GM21526 (cell line): ENCODE measurements around the gene NEU4.
"Not testable (repeated sequence)": the region's sequence is repeated elsewhere in the genome, so short reads cannot be mapped to it uniquely, and the experiment has no call there.

ENCODE experiments used
- ATAC-seq: cut with Tn5 transposase; IDR thresholded peaks from one replicate; pipeline ENCODE4 v1.9.1; 2021; ENCODE audit warnings: moderate library complexity; ENCODE audit not compliant: unreplicated experiment, low FRiP score

NEU4 gene

GRCh38 chr2:241774419-241775222 lies 34.4 kb upstream of the NEU4 start:
- ATAC-seq = no peak

- ATAC-seq = no peak
These were observed 33.5 kb upstream of the NEU4 start for GRCh38 chr2:241775223-241776177.

GRCh38 chr2:241776336-241777169 lies 32.4 kb upstream of the NEU4 start, which contains the start of gene GAL3ST2:
TSS of gene GAL3ST2 (plus strand) at chr2:241776822. CDS start at chr2:241776956, 134 bp downstream.
- ATAC-seq = no peak

DNA sequence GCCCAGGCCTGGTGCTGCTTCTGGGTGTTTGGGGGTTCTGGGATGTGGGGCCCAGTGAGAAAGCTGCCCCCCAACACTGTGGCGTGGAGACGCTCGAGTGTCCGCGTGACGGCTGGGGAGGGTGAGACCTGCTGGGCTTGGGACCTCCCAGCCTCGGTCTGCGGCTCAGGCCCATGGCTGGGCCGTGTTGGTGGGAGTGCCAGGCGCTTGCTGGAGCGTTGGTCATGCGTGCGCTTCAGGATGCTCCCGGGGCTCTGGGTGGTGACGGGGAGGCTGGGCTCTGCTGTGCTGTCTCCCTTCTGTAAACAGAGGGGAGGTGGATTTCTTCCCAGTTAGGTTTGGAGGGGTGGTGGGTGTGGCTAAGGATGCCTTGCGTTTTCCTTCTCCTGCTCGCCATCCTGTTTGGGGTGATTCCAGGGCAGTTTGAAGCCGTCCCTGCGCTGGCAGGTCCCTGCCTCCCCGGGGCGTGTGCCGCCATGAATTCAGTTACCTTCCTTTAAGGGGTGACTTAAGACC lies 31.8 kb upstream of the NEU4 start:
- no peak for ATAC-seq

GRCh38 chr2:241777686-241778627 lies 31.0 kb upstream of the NEU4 start:
- ATAC-seq = no peak

DNA sequence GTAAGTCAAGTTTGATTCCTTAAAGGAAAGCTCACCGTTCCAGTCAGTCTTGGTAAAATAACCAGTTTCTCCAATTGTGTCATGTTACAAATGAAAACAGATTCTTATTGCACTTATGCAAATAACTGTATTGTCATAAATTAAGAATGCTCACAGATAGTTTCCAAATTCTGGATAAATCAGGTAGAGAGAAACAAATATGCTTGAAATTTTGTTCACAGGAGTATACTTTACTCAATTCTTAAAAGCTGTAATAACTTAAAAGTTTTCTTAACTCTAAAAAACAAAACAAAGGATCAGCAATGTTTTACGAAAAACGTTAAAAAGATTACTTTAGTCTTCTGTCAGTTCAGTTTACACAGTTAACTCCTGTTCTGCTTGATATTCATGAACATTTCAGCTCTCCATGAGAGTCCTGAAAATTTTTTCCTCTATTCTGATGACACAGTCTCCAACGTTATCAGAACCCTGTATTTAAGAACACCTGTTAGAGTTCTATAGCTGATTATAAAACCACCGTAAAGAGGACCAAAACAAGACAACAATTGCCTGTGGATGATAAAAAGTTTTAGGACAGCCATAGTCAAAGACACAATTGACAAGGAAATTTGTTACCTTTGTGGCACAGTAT lies 27.9 kb upstream of the NEU4 start:
- ATAC-seq = no peak

- ATAC-seq = not testable (repeated sequence)
These were observed 26.9 kb upstream of the NEU4 start for GRCh38 chr2:241782053-241782452.

DNA sequence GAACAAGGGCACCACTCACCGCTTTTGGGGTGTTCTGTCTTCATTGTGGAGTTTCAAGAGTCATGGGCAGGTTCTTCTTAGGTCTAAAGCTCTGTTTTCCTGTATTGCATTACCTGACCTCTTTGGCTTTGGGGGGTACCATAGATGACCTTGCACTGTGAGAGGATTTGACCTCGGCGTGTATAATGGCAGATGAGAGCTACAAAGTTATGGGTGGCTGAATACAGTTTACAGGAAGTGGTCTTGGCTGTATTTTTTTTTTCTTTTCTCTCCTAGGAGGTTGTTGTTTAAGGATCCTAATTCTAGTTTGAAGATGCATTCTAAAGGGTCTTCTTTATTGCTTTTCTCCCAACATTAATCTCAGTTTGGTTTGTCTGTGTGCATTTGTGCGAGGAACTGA lies 20.9 kb upstream of the NEU4 start:
- no peak for ATAC-seq

- no peak for ATAC-seq
These were observed 20.4 kb upstream of the NEU4 start for GRCh38 chr2:241788572-241788971.

- ATAC-seq = not testable (repeated sequence)
These were observed 17.6 kb upstream of the NEU4 start for GRCh38 chr2:241791385-241791784.

GRCh38 chr2:241793385-241793784 lies 15.6 kb upstream of the NEU4 start:
- ATAC-seq = no peak

DNA sequence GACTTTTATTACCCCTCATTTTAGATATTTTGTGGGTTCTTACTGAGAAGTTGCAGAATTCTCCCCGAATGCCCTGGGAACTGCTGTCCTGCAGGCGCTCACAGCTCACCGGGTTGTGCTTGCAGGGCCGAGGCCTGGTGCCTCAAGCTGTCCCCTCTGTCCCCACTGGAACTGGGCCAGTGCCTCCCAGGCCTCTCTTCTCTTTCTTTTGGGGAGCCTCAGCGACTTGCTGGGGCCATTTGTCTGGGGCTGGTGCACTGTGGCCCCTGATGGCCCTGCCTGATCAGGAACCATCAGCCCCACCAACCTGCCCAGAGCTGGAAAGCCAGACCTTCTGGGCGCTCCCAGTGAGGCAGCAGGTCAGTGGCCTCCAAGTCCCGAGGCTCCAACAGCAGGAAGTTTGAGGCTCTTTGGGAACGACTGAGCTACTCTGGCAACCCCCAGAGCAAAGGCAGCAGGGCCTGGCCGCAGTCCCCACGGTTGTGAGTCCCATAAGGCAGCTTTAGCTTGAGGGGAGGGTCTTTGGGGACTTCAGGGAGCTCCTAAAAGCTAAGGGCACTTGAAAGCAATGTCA lies 14.7 kb upstream of the NEU4 start:
- no peak for ATAC-seq

DNA sequence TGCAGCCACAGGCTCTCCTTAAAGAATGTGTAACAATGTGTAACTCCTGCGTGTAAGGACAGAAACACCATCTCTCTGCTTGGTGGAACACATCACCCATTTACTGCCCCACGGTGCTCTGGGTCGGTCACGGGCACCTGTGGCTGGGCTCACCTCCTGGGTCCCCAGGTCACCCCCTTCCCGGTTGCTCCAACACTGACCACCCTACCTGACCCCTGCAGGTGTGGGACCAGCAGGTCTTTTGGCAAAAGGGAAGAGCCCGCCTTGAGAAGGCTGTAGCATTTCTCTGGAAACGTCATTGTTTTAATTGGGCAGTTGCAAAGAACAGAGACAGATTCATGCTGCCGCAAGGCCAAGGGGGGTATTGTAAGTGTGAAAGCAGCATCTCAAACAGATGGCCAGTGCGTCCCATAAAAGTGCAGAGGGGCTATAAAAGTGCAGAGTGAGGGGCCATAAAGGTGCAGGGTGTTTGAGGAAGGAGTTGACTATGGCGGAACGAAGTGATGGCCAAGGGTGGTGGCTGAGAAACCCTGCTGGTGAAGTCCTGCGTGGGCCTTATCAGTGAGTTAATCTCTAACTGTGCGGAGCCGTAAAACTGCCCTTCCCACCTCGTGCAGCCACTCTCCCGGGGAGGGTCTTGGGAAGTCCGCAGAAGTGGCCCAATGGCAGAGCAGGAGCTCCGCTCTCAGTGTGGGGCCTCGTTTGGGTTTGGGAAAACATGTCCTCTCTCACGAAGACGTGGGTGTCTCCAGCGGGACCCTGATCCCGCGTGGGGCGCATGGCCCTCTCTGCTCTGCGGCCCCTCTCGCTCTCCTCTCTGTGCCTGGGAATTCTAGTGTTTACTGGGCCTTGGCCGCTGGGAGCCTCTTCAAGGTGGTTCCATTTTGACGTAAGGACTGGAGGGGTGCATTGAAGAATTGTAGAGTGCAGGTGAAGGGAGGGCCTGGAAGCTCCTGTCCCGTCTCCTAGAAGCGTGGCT lies 13.7 kb upstream of the NEU4 start:
- ATAC-seq = no peak

- no peak for ATAC-seq
These were observed 12.8 kb upstream of the NEU4 start for GRCh38 chr2:241796209-241796608.

DNA sequence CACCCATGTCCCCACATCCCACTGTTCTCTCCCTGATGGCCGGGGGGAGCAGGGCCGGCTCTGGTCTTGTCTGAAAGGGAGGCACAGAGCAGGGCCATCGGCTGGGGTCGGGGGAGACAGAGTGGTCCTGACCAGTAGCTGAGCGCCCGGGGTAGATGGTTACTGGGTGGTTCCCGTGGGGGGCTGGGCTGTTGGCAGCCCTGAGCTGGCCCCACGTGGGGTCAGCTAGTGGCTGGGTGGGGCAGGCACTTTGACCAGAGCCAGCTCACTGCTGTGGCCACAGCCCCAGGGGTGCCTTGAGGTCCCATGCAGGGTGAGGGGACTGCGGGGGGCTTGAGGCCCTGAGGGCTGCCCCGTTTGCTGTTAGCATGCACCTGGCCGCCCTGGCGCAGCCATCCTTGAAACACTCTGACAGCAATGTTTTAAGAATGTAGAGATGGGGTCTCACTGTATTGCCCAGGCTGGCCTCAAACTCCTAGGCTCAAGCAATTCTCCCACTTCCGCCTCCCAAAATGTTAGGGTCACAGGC lies 12.3 kb upstream of the NEU4 start:
- no peak for ATAC-seq

DNA sequence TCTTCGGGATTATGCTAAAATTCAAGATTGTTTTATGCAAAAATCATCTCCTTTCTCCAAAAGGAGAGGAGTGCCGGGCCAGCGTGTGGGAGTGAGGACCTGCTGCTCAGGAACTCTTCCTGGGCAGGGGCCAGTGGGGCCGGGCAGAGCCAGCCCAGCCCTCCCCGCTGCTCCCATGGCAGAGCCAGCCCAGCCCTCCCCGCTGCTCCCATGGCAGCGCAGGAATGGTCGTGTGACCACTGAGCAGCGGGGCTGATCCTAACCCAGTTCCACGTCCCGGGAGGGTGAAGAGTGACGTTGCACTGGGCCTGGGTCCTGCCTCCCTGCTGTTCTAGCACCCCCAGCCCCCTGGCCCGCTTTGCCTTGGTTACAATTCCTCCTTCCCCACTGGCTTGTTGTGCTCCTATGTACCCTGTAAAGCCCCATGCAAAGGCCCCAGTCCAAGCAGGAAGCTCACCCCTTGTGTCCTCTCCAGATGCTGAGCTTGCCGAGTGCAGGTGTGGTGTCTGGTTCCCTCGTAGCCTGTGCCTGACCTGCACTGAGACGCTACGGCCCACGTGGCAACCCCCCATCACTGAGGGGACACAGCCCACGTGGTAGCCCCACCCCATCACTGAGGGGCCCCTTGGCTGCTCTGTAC lies 11.4 kb upstream of the NEU4 start:
- no peak for ATAC-seq
